GM10266 (cell line): Measurements from ENCODE around the gene YWHAB.

ENCODE experiments used
- DNase-seq: peaks from one replicate; pipeline ENCODE4 v3.0.0; 2012; ENCODE audit errors: extremely low spot score
- TF ChIP-seq, protein P1 (sequence below): IDR thresholded peaks from 2 replicates; pipeline ENCODE4 v1.5.1; 2012; ENCODE audit warnings: mild to moderate bottlenecking, low read depth; ENCODE audit not compliant: control insufficient read depth, insufficient read depth; ENCODE audit errors: missing control alignments

The YWHAB gene

DNA sequence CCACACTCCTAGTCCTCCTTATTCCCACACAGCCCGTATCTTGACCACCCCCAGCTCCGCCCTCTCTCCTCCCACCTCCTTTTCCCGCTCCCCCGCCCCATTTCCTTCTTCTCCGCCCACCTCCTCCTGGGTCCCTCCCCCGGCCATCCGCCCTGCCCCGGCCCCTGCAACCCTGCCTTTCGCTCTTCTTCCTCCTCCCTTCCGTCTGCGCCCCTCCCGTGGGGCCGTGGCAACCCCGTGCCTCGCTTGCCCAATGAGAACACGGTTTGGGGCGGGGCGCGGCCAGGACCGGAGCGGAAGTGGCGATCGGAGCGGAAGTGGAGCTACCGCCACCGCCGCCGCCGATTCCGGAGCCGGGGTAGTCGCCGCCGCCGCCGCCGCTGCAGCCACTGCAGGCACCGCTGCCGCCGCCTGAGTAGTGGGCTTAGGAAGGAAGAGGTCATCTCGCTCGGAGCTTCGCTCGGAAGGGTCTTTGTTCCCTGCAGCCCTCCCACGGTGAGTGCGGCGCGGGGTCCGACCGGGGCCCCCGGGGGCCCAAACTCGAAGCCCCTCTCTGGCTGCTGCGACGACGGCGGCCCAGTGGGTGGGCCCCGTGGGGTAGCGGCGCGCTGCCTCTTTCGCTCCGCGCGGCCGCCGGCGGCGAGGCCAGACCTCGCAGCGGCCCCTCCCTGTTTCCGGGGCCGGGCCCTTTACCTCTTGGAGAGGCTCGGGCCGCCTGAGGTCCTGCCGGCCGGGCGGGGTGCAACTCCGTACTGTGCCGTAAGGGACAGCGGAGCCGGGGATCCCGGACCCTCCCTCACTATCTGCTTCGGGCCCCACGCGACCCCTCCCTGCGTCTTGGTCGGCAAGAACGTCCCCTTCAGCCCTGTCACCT lies at the start of gene YWHAB:
Gene YWHAB, plus strand, starts transcription at position 314 of the 874 bp plus-strand sequence. CDS start 15,829 bp downstream, outside the sequence.
- DNase-seq: peak; percentile 96

DNA sequence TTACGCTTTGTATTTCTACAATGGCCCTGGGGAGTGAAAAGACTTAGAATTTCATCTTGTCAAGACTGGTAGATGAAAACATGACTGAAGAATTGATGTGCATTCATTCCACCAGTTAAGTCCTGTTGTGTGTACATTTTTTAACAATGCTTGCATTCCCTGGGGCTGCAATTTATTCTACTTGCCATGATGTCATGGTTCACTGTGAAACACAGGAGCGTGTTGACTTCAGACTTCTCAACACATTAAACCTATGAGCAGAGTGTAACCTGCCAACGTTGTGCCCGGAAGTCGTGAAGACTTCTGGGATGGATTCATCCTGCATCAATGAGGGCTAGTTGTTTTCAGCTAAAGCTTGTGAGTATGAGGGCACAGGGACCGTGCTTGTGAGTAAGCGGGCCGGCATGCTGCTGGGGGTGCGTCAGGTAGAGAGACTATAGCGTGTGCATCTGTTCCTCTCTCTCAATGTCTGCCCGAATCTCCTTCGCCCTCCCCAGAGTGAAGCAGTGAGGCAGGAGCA lies 48.8 kb upstream of the YWHAB start:
- TF ChIP-seq, protein P1, sequence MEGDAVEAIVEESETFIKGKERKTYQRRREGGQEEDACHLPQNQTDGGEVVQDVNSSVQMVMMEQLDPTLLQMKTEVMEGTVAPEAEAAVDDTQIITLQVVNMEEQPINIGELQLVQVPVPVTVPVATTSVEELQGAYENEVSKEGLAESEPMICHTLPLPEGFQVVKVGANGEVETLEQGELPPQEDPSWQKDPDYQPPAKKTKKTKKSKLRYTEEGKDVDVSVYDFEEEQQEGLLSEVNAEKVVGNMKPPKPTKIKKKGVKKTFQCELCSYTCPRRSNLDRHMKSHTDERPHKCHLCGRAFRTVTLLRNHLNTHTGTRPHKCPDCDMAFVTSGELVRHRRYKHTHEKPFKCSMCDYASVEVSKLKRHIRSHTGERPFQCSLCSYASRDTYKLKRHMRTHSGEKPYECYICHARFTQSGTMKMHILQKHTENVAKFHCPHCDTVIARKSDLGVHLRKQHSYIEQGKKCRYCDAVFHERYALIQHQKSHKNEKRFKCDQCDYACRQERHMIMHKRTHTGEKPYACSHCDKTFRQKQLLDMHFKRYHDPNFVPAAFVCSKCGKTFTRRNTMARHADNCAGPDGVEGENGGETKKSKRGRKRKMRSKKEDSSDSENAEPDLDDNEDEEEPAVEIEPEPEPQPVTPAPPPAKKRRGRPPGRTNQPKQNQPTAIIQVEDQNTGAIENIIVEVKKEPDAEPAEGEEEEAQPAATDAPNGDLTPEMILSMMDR: no peak
- no peak for DNase-seq

More for the DNA sequence above, at the start of gene YWHAB:
- TF ChIP-seq, protein P1: no peak

DNA sequence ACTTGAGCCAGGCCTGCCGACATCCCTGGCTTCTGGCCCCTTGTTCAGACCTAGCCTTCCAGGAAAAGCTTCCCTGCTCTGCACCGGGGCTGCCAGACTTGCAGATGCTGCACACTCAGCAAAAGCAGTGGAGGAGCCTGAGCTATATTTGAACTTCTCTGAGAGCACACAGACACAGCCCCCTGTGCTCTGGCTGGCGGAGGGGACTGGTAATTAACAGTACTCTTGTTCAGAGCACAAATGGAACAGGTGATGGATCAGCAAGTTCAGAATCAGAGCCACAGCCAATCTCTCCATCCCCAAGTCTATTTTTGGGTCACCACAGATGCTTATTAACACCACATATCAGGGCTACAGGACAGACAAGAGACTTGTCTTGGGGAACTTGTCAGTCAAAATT lies 47.6 kb upstream of the YWHAB start:
- DNase-seq: no peak
- TF ChIP-seq, protein P1: no peak

DNA sequence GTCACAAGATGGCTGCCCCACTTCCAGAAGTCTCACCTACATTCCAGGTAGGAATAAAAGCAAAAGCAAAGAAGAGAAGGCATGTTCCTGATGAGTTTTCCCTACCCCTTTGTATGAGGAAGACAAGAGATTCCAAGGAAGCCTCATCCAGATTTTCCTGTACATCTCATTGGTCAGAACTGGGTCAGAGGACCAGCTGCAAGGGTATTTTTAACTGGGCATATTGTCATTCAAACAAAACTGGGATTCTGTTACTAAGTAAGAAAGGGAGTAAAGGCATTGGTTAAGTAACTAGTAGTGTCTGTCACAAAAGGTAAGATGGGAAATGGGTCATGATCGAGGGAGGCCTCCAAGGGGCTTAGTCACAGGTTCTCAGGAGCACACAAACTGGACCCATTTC lies 47.0 kb upstream of the YWHAB start:
- no peak for DNase-seq
- TF ChIP-seq, protein P1: no peak

DNA sequence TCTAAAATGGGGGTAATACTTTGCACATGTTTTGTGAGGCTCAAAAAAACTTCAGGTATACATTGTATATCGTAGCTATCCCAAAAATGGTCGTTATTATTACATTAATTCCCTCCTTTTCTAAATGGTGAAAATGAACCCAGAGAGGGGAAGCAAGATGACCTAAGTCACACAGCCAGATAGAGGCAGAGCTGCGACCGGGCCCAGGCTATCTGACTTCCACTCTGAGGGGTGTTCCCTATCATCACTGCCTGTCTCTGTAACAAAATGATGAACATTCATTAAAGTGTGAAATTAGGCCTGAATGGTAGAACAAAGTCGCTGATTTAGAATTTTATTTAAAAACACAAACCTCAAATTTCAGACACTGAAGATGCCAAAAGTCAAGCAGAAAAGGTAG lies 46.0 kb upstream of the YWHAB start:
- TF ChIP-seq, protein P1: no peak
- DNase-seq: no peak

DNA sequence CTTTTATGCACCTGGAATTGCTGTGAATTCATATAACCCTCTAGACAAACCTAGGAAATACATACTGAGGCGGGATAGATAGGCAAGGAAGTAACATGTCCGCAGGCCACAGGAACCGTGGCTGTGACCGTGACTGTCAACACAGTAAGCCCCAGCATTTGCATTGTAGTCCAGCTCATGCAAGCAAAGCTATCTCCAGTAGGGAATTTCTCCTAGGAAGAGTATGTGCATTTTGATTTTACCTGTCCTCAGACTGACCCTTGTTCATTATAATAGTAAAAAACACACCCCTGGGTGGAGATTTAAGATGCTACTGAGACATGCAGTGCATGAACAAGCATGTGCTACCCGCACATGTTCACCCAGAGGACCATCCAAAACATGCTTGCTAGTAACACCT lies 44.7 kb upstream of the YWHAB start:
- no peak for DNase-seq
- TF ChIP-seq, protein P1: no peak

DNA sequence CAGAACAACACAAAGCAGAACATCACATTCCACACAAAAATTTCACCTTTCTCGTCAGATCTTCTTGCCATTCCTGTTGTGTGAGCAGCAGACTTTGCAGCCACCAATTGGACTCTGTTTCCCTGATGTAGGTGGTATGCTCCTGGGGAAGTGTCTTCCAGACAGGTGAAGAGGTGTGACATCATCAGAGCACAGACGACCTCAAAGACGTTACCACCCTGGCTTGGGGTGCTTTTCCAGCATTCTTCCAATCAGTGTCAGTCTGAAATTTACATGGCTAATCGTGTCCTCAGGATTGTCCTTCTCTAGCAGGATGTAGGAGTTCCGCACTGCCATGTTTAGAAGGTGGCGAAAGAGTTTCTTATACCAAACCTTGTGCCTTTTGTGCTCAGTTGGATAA lies 43.5 kb upstream of the YWHAB start:
- TF ChIP-seq, protein P1: no peak
- no peak for DNase-seq
